Measurements from ENCODE around the gene ZFYVE28.

The ZFYVE28 gene

DNA sequence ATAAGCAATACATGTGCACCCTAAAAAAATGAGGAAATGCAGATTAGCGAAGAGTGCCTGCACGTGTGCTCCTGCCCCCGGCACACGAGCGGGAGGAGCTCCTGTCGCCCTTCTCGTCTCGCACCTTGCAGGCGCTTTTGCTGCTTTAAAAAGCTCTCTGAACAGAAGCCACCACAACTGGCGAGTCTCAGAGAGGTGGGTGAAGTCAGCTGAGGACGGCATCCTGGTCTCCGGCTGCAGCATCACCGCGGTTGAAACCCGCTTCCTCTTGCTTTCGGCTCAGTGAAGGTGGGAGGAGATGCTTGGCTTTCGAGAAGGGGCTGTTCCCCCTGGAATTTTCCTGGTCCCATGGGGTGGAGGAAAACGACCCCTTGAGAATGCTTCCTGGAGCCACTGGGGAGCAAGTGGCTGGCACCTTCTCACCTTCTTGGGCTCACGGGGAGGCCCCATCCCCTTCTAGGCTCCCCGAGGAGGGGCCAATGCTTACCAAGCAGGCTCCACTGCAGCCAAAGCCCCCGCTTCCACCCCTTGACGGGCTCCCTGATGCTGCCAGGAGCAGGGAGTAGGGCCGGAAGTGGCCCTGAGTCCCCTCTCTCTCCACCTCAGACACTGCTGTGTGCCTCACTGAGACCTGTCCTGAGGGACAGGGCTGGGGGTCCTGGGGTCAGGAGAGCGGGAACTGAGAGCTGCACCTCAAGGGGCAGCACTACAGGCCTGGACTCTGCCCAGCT, 127.3 kb downstream of the ZFYVE28 start:
- no peak for DNase-seq (ENCODE audit: low read depth)
- in situ Hi-C loops (cut with HindIII; ENCODE audit: low sequenced_read_pairs): no loop called here
- TF ChIP-seq, protein P1, sequence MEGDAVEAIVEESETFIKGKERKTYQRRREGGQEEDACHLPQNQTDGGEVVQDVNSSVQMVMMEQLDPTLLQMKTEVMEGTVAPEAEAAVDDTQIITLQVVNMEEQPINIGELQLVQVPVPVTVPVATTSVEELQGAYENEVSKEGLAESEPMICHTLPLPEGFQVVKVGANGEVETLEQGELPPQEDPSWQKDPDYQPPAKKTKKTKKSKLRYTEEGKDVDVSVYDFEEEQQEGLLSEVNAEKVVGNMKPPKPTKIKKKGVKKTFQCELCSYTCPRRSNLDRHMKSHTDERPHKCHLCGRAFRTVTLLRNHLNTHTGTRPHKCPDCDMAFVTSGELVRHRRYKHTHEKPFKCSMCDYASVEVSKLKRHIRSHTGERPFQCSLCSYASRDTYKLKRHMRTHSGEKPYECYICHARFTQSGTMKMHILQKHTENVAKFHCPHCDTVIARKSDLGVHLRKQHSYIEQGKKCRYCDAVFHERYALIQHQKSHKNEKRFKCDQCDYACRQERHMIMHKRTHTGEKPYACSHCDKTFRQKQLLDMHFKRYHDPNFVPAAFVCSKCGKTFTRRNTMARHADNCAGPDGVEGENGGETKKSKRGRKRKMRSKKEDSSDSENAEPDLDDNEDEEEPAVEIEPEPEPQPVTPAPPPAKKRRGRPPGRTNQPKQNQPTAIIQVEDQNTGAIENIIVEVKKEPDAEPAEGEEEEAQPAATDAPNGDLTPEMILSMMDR (IDR thresholded peaks at IDR 0.05; ENCODE audit: low read depth, low read length, missing control alignments): no peak
- H3K4me3 ChIP-seq (ENCODE audit: low read depth, low read length): no peak overlapping the region

DNA sequence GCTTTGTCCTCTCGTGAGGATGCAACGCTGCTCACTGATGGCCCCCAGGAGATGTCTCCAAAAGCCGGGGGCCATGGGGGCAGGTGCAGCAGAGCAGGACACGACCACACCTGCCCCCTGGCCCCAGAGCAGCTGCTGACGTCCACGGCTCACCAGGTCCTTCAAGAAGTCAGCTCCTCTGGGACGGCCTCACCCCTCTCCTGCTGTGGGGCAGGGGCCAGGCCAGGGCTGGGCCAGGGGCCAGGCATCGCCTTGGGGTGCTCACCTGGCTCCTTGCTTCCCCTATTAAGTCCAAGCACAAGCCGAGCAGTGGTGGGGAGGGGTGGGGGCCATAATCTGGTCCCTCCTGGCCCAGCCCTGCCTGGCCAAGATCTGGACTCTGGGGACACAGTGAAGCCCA, 128.0 kb downstream of the ZFYVE28 start:
- in situ Hi-C loops (cut with HindIII; ENCODE audit: low sequenced_read_pairs): no loop called here
- DNase-seq (ENCODE audit: low read depth): no peak
- TF ChIP-seq, protein P1 (IDR thresholded peaks at IDR 0.05; ENCODE audit: low read depth, low read length, missing control alignments): no peak
- no peak overlapping the region for H3K4me3 ChIP-seq (ENCODE audit: low read depth, low read length)

DNA sequence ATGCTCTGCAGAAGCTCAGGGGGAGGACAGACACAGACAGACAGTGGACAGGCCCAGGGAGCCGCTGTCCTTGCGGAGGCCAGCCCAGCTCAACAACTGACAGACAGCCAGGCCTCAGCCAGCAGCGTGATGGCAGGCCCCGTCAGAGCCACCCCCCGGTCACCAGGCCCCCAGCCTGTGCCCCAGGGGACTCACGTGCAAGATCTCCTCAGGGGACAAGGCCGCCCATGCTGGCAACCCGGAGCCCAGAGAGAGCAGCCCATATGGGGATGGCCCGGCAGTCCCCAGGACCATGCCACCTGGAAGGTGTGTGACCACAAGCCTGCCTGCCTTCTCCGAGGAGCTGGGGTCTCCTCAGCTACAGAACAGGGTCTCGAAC, 128.5 kb downstream of the ZFYVE28 start:
- in situ Hi-C loops (cut with HindIII; ENCODE audit: low sequenced_read_pairs): no loop called here
- TF ChIP-seq, protein P1 (IDR thresholded peaks at IDR 0.05; ENCODE audit: low read depth, low read length, missing control alignments): no peak
- H3K4me3 ChIP-seq (ENCODE audit: low read depth, low read length): no peak overlapping the region
- no peak for DNase-seq (ENCODE audit: low read depth)

DNA sequence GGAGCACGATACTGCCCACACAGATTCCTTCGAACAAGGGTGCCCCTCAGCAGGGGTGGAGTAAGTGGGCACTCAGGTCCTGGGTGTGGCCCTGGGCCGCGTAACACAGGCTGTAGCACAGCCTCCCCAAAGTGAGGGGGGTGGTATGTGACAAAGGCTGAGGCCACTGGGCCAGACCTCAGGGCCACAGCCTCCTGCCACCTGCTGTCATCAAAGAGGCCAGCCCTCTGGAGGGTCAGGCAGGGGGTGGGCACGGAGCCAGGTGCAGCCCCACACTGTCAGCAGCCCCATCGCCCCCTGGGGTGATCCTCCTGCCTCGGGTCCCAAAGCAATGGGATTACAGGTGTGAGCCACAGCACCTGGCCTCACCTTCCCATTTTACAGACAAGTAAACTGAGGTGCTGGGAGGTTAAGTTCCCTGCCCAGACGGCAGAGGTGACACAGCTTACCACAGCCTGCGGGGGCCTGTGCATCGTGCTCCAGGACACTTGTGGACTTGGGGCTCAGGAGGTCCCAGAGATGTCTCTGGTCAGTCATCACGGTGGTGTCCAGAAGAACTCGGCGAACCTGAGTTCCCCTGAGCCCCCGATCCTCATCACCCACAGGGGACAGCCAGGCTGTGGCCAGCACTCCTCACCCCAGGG, 129.0 kb downstream of the ZFYVE28 start:
- H3K4me3 ChIP-seq (ENCODE audit: low read depth, low read length): no peak overlapping the region
- in situ Hi-C loops (cut with HindIII; ENCODE audit: low sequenced_read_pairs): no loop called here
- TF ChIP-seq, protein P1 (IDR thresholded peaks at IDR 0.05; ENCODE audit: low read depth, low read length, missing control alignments): no peak
- DNase-seq (ENCODE audit: low read depth): no peak

DNA sequence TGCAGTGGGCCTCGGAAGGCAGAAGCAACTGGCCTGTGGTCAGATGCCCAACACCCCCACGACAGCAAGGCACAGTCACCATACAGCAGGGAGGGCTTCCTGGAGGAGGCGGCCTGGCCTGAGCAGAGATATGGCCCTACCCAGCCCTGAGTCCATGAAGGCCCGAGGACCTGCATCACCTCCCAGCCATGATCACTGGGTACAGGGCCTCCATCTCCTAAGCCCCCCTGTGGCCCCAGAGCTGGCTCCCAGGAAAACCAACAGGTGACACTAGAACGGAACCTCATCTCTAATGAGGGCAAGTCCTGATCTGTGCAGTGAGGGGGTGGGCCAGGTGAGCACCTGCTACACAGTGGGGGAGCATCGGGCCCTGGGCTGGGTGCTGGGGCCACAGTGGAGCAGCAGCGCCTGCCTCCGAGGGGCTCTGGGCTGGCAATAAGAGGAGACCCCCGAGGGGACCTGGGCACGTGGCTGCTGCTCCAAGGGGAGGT, 130.3 kb downstream of the ZFYVE28 start:
- H3K4me3 ChIP-seq (ENCODE audit: low read depth, low read length): no peak overlapping the region
- no peak for DNase-seq (ENCODE audit: low read depth)
- TF ChIP-seq, protein P1 (IDR thresholded peaks at IDR 0.05; ENCODE audit: low read depth, low read length, missing control alignments): no peak
- in situ Hi-C loops (cut with HindIII; ENCODE audit: low sequenced_read_pairs): no loop called here

DNA sequence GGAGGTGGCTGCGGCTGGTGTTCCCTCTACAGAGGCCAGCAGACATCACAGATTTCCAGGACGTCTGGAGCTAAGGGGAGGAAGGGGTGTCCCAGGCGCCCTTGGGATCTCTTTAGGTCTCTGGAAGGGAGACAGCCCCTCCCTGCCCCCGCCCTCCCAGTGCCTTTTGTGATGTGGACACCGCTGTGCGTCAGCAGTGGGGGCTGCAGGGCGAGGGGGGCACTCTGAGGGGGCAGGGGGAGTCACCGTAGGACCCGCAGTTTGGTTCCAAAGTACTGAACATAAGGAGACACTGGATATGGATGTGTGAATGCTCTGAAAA, 130.9 kb downstream of the ZFYVE28 start:
- no peak overlapping the region for H3K4me3 ChIP-seq (ENCODE audit: low read depth, low read length)
- TF ChIP-seq, protein P1 (IDR thresholded peaks at IDR 0.05; ENCODE audit: low read depth, low read length, missing control alignments): no peak
- in situ Hi-C loops (cut with HindIII; ENCODE audit: low sequenced_read_pairs): no loop called here
- no peak for DNase-seq (ENCODE audit: low read depth)
